ENCODE measurements around the gene ZNF750.

DNA sequence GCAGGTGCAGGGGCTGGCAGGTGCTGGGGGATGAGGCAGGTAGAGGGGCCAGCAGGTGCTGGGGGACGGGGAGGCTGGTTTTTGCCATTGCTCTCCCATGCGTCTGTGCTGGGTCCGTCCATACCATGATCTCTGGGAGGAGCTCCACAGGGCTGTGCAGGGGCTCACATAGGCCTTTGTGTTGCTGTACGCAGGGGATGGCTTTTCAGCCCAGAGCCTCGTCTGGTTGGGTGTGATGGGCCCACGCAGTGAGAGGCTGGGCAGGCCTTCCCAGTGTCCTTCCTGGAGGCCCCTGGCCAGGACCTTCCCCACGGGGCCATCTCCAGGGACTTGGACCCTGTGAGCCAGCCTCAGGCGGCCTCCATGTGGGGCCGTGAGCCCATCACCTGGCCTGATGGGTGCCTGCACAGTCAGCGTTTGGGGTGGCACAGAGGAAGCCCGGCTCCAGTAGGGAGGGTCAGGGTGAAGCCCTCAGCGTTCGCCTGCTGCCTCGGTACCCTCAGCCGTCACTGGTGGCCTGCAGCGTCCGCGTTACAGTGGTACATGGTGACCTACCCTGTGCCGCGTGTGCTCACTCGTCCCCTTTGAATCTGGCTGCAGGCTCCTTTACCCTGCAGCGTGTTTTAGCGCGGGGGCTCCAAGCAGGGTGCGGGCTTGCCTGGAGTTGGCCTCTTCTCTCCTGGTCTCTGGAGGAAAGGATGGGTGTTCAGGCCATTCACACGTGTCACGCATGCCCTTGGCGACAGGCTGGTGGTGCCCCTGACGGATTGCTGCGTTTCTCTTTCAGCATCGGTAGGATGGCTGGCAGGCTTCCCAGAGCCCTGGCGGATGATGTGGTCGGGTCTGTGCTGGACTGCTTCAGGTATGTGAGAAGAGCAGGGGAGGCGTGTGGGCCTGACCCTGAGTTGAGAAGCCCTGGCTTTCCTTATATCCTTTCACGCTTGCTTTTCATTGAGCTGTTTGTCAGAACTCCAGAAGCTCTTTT, 30.6 kb downstream of the ZNF750 start:
- TF ChIP-seq, protein P1, sequence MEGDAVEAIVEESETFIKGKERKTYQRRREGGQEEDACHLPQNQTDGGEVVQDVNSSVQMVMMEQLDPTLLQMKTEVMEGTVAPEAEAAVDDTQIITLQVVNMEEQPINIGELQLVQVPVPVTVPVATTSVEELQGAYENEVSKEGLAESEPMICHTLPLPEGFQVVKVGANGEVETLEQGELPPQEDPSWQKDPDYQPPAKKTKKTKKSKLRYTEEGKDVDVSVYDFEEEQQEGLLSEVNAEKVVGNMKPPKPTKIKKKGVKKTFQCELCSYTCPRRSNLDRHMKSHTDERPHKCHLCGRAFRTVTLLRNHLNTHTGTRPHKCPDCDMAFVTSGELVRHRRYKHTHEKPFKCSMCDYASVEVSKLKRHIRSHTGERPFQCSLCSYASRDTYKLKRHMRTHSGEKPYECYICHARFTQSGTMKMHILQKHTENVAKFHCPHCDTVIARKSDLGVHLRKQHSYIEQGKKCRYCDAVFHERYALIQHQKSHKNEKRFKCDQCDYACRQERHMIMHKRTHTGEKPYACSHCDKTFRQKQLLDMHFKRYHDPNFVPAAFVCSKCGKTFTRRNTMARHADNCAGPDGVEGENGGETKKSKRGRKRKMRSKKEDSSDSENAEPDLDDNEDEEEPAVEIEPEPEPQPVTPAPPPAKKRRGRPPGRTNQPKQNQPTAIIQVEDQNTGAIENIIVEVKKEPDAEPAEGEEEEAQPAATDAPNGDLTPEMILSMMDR (IDR thresholded peaks at IDR 0.05; ENCODE audit: low read depth, low read length) = no peak
- TF ChIP-seq EZH2phosphoT487 (IDR thresholded peaks at IDR 0.05; ENCODE audit: low read depth) = no peak
